Hepatic stellate cell (primary cell): ENCODE data around the gene SNX24.
"Not testable (repeated sequence)": the region's sequence is repeated elsewhere in the genome, so short reads cannot be mapped to it uniquely, and the experiment has no call there.

Experiments
- DNase-seq: peaks from one replicate; pipeline ENCODE4 v3.0.0; 2011; ENCODE audit warnings: low spot score

The SNX24 gene

GRCh38 chr5:122967085-122967484, 121.7 kb downstream of the SNX24 start:
- DNase-seq, result no peak

- no peak for DNase-seq
Observed at GRCh38 chr5:122967625-122968024, 122.2 kb downstream of the SNX24 start.

- not testable (repeated sequence) for DNase-seq
Observed at GRCh38 chr5:122968056-122968455, 122.6 kb downstream of the SNX24 start.

- no peak for DNase-seq
Observed at GRCh38 chr5:122971333-122971732, 125.9 kb downstream of the SNX24 start.

- no peak for DNase-seq
Observed at GRCh38 chr5:122972877-122973276, 127.5 kb downstream of the SNX24 start.

GRCh38 chr5:122973759-122974158, 128.3 kb downstream of the SNX24 start:
- not testable (repeated sequence) for DNase-seq

- DNase-seq, result not testable (repeated sequence)
Observed at GRCh38 chr5:122974251-122974650, 128.8 kb downstream of the SNX24 start.

GRCh38 chr5:122977319-122977718, 131.9 kb downstream of the SNX24 start:
- DNase-seq, result no peak

GRCh38 chr5:122978068-122978467, 132.7 kb downstream of the SNX24 start:
- DNase-seq, result no peak

- DNase-seq, result no peak
Observed at GRCh38 chr5:122978644-122979297, 133.4 kb downstream of the SNX24 start.

GRCh38 chr5:122981846-122982245, 136.4 kb downstream of the SNX24 start:
- DNase-seq, result no peak

- DNase-seq, result no peak
Observed at GRCh38 chr5:122982376-122982775, 137.0 kb downstream of the SNX24 start.

GRCh38 chr5:122984425-122984824, 139.0 kb downstream of the SNX24 start:
- DNase-seq, result no peak

- no peak for DNase-seq
Observed at GRCh38 chr5:122985006-122985700, 139.7 kb downstream of the SNX24 start.

GRCh38 chr5:122985954-122986721, 140.7 kb downstream of the SNX24 start:
- DNase-seq, result no peak

- DNase-seq, result no peak
Observed at GRCh38 chr5:122996091-122996490, 150.7 kb downstream of the SNX24 start.

- no peak for DNase-seq
Observed at GRCh38 chr5:122997294-122997693, 151.9 kb downstream of the SNX24 start.

GRCh38 chr5:122999947-123000563, 154.6 kb downstream of the SNX24 start:
- peak; percentile 4 for DNase-seq

GRCh38 chr5:123000731-123001130, 155.3 kb downstream of the SNX24 start:
- DNase-seq, result no peak

- no peak for DNase-seq
Observed at GRCh38 chr5:123001808-123002207, 156.4 kb downstream of the SNX24 start.

GRCh38 chr5:123007182-123007581, 161.8 kb downstream of the SNX24 start:
- DNase-seq, result no peak

GRCh38 chr5:123007754-123008153, 162.3 kb downstream of the SNX24 start:
- DNase-seq, result no peak

GRCh38 chr5:123012321-123012720, 166.9 kb downstream of the SNX24 start:
- DNase-seq, result no peak
